CD14-positive monocyte (primary cell): Measurements from ENCODE around the gene ATG10. TPM values are rescaled to one million over a fixed set of nuclear protein-coding genes. Genes with fewer than 3 reads are reported as not detected.

Experiments used
- DNase-seq, 3 donors: peaks; one replicate each; pipeline ENCODE4 v3.0.0-alpha.2; 2011 to 2022
- H2AFZ ChIP-seq: 2 replicates; pipeline ENCODE4 v1.6.0; 2012; ENCODE audit warnings: mild to moderate bottlenecking, low read depth, low read length, inconsistent platforms; ENCODE audit not compliant: insufficient read depth, poor library complexity, severe bottlenecking
- H3K27ac ChIP-seq, 2 donors: 1 replicate in 1 of 2; 2 replicates in 1 of 2; pipeline ENCODE4 v1.5.1; 2012 to 2013; ENCODE audit warnings: low read length in 2 of 2, control low read depth in 1 of 2, inconsistent platforms in 1 of 2, low read depth in 1 of 2, mild to moderate bottlenecking in 1 of 2
- H3K27me3 ChIP-seq, 2 donors: one replicate each; pipeline versions ENCODE4 v1.6.0 to v1.6.1; 2011 to 2013; ENCODE audit warnings: low read length in 2 of 2; ENCODE audit not compliant: control insufficient read depth in 2 of 2, insufficient read depth in 2 of 2
- H3K36me3 ChIP-seq, 2 donors: replicated peaks in 1 of 2; 1 replicate in 1 of 2; 2 replicates in 1 of 2; pipeline versions ENCODE4 v1.5.1 to v1.6.1; 2012 to 2013; ENCODE audit warnings: low read length in 2 of 2, control low read depth in 1 of 2, inconsistent platforms in 1 of 2, mild to moderate bottlenecking in 1 of 2; ENCODE audit not compliant: insufficient read depth in 2 of 2, control insufficient read depth in 1 of 2
- H3K4me1 ChIP-seq, 2 donors: 1 replicate in 1 of 2; 2 replicates in 1 of 2; pipeline versions ENCODE4 v1.5.1 to v1.6.1; 2012 to 2013; ENCODE audit warnings: low read length in 2 of 2, control low read depth in 1 of 2, inconsistent platforms in 1 of 2, mild to moderate bottlenecking in 1 of 2, moderate library complexity in 1 of 2; ENCODE audit not compliant: insufficient read depth in 2 of 2, control insufficient read depth in 1 of 2
- H3K4me2 ChIP-seq: replicated peaks from 2 replicates; pipeline ENCODE3; 2012; ENCODE audit warnings: low read length, moderate library complexity, mild to moderate bottlenecking; ENCODE audit not compliant: poor library complexity, severe bottlenecking; ENCODE audit errors: extremely low read depth
- H3K4me3 ChIP-seq, 3 experiments: fragments of 200-600 bp in 1 of 3; sonication (generic) in 1 of 3; replicated peaks in 1 of 3; 1 replicate in 2 of 3; 2 replicates in 1 of 3; pipeline ENCODE4 v1.5.1; 2011 to 2013; ENCODE audit warnings: low read length in 3 of 3, mild to moderate bottlenecking in 3 of 3, control low read depth in 2 of 3, low read depth in 2 of 3, inconsistent platforms in 1 of 3, moderate library complexity in 1 of 3
- H3K79me2 ChIP-seq: 2 replicates; pipeline ENCODE4 v1.6.0; 2012; ENCODE audit warnings: mild to moderate bottlenecking, control low read depth, inconsistent platforms, low read length, moderate library complexity; ENCODE audit not compliant: insufficient read depth
- H3K9ac ChIP-seq: 2 replicates; pipeline ENCODE4 v1.6.0; 2017; ENCODE audit warnings: low read length, mild to moderate bottlenecking; ENCODE audit not compliant: insufficient read depth, poor library complexity, severe bottlenecking
- H3K9me3 ChIP-seq, 2 donors: replicated peaks in 1 of 2; 1 replicate in 1 of 2; 2 replicates in 1 of 2; pipeline versions ENCODE4 v1.5.1 to v1.6.1; 2012 to 2013; ENCODE audit warnings: low read length in 2 of 2, control low read depth in 1 of 2; ENCODE audit not compliant: control insufficient read depth in 1 of 2, insufficient read depth in 1 of 2
- H4K20me1 ChIP-seq: 2 replicates; pipeline ENCODE4 v1.6.0; 2012; ENCODE audit warnings: mild to moderate bottlenecking, low read length, control low read depth, moderate library complexity; ENCODE audit not compliant: insufficient read depth
- H3K27ac Mint-ChIP-seq, 7 donors: one replicate each; pipeline ENCODE4 v1.8.0; 2020; ENCODE audit warnings: mild to moderate bottlenecking in 7 of 7, mixed read lengths in 7 of 7, moderate library complexity in 6 of 7, inconsistent platforms in 2 of 7
- H3K27me3 Mint-ChIP-seq, 3 donors: one replicate each; pipeline ENCODE4 v1.8.0; 2021 to 2022; ENCODE audit warnings: low read depth in 3 of 3, mild to moderate bottlenecking in 3 of 3, mixed read lengths in 3 of 3, moderate library complexity in 3 of 3, inconsistent platforms in 1 of 3
- H3K36me3 Mint-ChIP-seq, 2 donors: one replicate each; pipeline ENCODE4 v1.8.0; 2020; ENCODE audit warnings: mixed read lengths in 2 of 2, inconsistent platforms in 1 of 2, mild to moderate bottlenecking in 1 of 2
- H3K4me1 Mint-ChIP-seq: one replicate; pipeline ENCODE4 v1.8.0; 2020; ENCODE audit warnings: mild to moderate bottlenecking, mixed read lengths
- H3K4me3 Mint-ChIP-seq, 2 donors: one replicate each; pipeline ENCODE4 v1.8.0; 2020; ENCODE audit warnings: mild to moderate bottlenecking in 2 of 2, mixed read lengths in 2 of 2, moderate library complexity in 1 of 2
- H3K9me3 Mint-ChIP-seq, 7 donors: one replicate each; pipeline ENCODE4 v1.8.0; 2020 to 2022; ENCODE audit warnings: mixed read lengths in 7 of 7, mild to moderate bottlenecking in 6 of 7, moderate library complexity in 6 of 7, inconsistent platforms in 2 of 7
- WGBS: methylation state at CpG from one replicate; pipeline ENCODE4 v1.1.5; 2013; ENCODE audit warnings: missing lambda C conversion rate; ENCODE audit not compliant: insufficient coverage; 5-methylcytosine and 5-hydroxymethylcytosine counted together
- intact Hi-C, 2 donors: fragments of 100-400 bp; cut with micrococcal nuclease; formaldehyde crosslinking; loops; one replicate each; pipeline versions ENCODE4 v1.15.0 to v1.15.1; 2023
- polyA plus RNA-seq, 3 donors: library from polyadenylated mRNA; depleted of rRNA in 1 of 3; unstranded in 2 of 3; stranded (reverse) in 1 of 3; fragments of 300-500 nt in 2 of 3; fragments of >200 nt in 1 of 3; fragmentation: Illumina TruSeq in 2 of 3; gene quantifications; 1 replicate in 2 of 3; 2 replicates in 1 of 3; pipeline ENCODE4 v1.2.3, GENCODE V29; 2012 to 2021
- TF ChIP-seq, protein P1 (sequence below): fragments of 200-600 bp; IDR thresholded peaks from one replicate; pipeline ENCODE4 v1.8.0; 2022; ENCODE audit warnings: antibody characterized with exemption, mild to moderate bottlenecking

ATG10 gene
- polyA plus RNA-seq, 3 donors, result 2.1 to 7.9 (median 5.6) TPM

DNA sequence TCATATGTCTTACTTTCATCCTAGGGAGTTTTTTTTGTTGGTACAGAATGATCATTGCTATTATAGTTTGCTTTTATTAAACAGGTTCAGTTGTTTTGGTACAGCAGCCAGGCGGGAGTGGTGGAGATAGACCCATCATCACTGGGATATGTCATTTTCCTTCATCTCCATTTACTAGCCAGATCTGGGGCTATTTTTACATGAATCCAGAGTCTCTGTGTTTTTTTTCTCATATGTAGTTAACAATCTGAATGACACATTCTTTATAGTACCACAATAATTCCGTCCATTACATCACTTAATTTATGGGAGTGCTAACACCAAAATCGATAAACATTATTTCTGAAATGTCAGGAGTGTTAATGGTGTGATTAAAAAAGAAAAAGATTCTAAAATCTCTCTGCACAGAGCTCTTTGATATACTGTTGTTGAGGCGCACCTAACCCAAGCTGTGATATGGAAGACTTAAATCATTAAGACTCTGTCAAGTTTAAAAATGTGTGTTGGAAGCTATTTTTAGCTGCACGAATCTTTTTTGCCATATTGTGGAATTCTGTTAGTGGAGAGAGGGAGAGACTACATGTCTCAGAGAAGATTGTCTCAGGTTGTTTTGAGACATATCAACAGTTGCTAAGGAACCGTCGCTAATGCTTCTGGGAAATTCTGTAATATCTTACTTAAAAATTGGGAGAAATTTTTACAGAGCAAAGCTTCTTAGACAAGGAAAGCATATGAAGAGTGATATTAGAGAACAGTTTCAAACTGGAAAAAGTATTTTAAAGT is 246.7 kb downstream of the ATG10 start:
- peaks cover 0 to 3% (median 0%) of the 10 kb centered on the region in 7 donors for H3K9me3 Mint-ChIP-seq
- H3K4me1 ChIP-seq, result peaks cover 0 to 8% of the 10 kb centered on the region in 2 donors
- peaks cover 0 to 3% (median 0%) of the 10 kb centered on the region in 3 donors for H3K27me3 Mint-ChIP-seq
- no peak for DNase-seq
- intact Hi-C loops, result no loop called here
- no peak overlapping the region for H3K27ac Mint-ChIP-seq
- no peak overlapping the region for H3K4me3 ChIP-seq
- H3K4me3 Mint-ChIP-seq, result no peak overlapping the region
- 90% methylated on average over 1 of the region's 7 CpGs for WGBS
- no peak overlapping the region for H3K9ac ChIP-seq
- H3K27ac ChIP-seq, result no peak overlapping the region
- peaks cover 15% of the 10 kb centered on the region for H3K4me1 Mint-ChIP-seq
- no peaks in the 10 kb centered on the region for H3K79me2 ChIP-seq
- no peak overlapping the region for H3K4me2 ChIP-seq
- no peak overlapping the region for H2AFZ ChIP-seq
- no peaks in the 10 kb centered on the region for H3K27me3 ChIP-seq
- TF ChIP-seq, protein P1, sequence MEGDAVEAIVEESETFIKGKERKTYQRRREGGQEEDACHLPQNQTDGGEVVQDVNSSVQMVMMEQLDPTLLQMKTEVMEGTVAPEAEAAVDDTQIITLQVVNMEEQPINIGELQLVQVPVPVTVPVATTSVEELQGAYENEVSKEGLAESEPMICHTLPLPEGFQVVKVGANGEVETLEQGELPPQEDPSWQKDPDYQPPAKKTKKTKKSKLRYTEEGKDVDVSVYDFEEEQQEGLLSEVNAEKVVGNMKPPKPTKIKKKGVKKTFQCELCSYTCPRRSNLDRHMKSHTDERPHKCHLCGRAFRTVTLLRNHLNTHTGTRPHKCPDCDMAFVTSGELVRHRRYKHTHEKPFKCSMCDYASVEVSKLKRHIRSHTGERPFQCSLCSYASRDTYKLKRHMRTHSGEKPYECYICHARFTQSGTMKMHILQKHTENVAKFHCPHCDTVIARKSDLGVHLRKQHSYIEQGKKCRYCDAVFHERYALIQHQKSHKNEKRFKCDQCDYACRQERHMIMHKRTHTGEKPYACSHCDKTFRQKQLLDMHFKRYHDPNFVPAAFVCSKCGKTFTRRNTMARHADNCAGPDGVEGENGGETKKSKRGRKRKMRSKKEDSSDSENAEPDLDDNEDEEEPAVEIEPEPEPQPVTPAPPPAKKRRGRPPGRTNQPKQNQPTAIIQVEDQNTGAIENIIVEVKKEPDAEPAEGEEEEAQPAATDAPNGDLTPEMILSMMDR, result no peak
- no peaks in the 10 kb centered on the region for H3K36me3 Mint-ChIP-seq
- no peaks in the 10 kb centered on the region for H3K36me3 ChIP-seq
- H4K20me1 ChIP-seq, result no peaks in the 10 kb centered on the region
- H3K9me3 ChIP-seq, result no peaks in the 10 kb centered on the region

DNA sequence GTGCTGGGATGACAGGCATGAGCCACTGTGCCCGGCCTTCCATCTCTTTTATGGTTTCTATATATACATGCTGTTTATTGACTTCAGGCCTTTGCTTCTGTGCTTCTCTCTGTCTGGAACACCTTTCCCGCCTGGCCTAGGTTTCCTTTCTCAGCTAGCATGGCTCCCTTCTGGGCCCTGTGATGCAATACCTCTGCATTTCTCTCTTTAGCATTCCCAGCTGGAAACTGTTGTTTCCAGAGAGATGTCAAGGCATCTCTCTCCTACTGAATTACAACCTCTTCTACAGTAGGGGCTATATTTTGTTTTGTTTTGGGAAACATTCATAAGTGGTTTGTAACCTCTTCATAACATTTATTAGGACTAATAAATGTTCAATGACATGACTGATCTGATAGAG is 249.2 kb downstream of the ATG10 start:
- Histone ChIP-seq H3K79me2 (no peaks in the 10 kb centered on the region), H4K20me1 (no peaks in the 10 kb centered on the region), H3K36me3 (no peaks in the 10 kb centered on the region), H3K4me1 (peaks cover 0 to 13% of the 10 kb centered on the region in 2 donors), H2AFZ (no peak overlapping the region), H3K4me3 (no peak overlapping the region), H3K27ac (no peak overlapping the region), H3K27me3 (no peaks in the 10 kb centered on the region), H3K9ac (no peak overlapping the region), H3K9me3 (no peaks in the 10 kb centered on the region), H3K4me2 (no peak overlapping the region)
- 100% methylated on average over 1 of the region's 2 CpGs for WGBS
- no peak for DNase-seq
- H3K4me3 Mint-ChIP-seq, result no peak overlapping the region
- peaks cover 0 to 5% (median 0%) of the 10 kb centered on the region in 3 donors for H3K27me3 Mint-ChIP-seq
- intact Hi-C loops, result no loop called here
- peaks cover 25% of the 10 kb centered on the region for H3K4me1 Mint-ChIP-seq
- H3K27ac Mint-ChIP-seq, result no peak overlapping the region
- no peaks in the 10 kb centered on the region for H3K36me3 Mint-ChIP-seq
- H3K9me3 Mint-ChIP-seq, result peaks cover 0 to 3% (median 0%) of the 10 kb centered on the region in 7 donors
- TF ChIP-seq, protein P1, result no peak
